GM20000 (cell line): Measurements from ENCODE around the gene KDM2A.

Experiments used
- DNase-seq: peaks from one replicate; pipeline ENCODE4 v3.0.0; 2012; ENCODE audit warnings: low spot score
- TF ChIP-seq, protein P1 (sequence below): IDR thresholded peaks from 2 replicates; pipeline ENCODE4 v1.5.1; 2012; ENCODE audit warnings: mild to moderate bottlenecking, control low read depth; ENCODE audit errors: extremely low read depth, missing control alignments

Gene KDM2A

DNA sequence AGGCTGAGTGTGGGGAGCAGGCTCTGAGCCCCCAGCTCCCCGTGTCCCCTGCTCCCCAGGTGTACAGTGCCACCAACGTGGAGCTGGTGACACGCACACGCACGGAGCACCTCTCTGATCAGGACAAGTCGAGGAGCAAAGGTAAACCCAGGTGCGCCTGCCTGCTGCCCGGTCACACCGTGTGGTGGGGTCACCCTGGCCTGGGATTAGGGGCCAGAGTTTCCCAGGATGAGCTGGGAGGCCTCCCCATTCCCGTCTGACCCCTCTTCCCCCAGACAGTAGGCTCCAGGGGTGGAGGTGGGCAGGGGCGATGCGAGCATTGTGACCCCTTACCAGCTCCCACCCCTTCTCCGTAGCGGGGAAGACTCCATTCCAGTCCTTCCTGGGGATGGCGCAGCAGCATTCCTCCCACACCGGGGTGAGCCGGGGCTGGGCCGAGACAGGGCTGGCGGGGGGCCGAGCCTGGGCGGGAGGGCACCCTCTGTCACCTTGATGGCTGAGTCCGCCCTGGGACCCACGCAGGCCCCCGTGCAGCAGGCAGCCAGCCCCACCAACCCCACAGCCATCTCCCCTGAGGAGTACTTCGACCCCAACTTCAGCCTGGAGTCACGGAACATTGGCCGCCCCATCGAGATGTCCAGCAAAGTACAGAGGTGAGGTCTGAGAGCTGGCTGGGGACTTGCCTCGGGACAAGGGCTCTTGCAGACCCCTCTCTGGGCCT, 180.6 kb downstream of the KDM2A start:
- DNase-seq = no peak
- TF ChIP-seq, protein P1, sequence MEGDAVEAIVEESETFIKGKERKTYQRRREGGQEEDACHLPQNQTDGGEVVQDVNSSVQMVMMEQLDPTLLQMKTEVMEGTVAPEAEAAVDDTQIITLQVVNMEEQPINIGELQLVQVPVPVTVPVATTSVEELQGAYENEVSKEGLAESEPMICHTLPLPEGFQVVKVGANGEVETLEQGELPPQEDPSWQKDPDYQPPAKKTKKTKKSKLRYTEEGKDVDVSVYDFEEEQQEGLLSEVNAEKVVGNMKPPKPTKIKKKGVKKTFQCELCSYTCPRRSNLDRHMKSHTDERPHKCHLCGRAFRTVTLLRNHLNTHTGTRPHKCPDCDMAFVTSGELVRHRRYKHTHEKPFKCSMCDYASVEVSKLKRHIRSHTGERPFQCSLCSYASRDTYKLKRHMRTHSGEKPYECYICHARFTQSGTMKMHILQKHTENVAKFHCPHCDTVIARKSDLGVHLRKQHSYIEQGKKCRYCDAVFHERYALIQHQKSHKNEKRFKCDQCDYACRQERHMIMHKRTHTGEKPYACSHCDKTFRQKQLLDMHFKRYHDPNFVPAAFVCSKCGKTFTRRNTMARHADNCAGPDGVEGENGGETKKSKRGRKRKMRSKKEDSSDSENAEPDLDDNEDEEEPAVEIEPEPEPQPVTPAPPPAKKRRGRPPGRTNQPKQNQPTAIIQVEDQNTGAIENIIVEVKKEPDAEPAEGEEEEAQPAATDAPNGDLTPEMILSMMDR = no peak

DNA sequence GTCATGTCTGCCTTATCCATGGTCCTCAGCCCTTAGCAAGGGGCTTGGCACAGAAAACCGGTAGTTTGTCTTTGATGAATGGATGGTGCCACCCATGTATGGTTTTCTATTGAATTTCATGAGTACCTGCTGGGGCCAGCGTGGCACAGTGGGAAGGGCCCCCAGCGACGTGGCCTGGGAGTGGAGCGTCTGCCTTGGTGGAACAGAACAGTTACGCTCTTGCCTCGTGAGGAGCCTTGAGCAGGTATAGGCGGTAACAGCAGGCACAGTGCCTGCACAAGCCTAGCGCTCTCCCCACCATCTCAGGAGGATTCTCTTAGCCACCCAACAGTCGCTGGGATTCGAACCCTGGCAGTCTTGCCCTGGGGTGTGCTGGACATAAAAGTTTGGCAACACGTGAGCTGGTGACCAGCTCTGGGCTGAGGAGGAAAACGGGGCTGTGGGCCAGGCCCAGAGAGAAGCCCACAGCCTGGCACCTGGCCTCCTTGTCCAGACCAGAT, 181.2 kb downstream of the KDM2A start:
- DNase-seq = no peak
- TF ChIP-seq, protein P1 = no peak

DNA sequence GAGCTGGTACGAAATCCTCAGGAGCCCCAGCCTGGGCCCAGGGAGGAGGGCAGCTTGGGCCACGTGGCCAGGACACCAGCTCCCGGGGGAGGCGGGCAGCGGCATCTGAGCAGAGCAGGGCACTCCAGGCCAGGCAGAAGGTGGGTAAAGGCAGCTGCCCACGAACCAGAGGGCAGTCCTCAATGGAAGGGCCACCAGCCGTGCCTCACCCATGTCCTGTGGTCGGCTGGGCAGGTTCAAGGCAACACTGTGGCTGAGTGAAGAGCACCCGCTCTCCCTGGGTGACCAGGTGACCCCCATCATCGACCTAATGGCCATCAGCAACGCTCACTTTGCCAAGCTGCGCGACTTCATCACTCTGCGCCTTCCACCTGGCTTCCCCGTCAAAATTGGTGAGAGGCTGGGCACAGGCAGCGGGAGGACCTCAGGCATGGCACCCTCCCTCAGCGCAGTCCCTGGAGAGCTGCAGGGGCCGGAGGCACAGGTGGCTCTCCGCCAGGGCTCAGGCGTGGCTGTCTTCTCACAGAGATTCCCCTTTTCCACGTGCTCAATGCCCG, 181.8 kb downstream of the KDM2A start:
- TF ChIP-seq, protein P1 = no peak
- no peak for DNase-seq

DNA sequence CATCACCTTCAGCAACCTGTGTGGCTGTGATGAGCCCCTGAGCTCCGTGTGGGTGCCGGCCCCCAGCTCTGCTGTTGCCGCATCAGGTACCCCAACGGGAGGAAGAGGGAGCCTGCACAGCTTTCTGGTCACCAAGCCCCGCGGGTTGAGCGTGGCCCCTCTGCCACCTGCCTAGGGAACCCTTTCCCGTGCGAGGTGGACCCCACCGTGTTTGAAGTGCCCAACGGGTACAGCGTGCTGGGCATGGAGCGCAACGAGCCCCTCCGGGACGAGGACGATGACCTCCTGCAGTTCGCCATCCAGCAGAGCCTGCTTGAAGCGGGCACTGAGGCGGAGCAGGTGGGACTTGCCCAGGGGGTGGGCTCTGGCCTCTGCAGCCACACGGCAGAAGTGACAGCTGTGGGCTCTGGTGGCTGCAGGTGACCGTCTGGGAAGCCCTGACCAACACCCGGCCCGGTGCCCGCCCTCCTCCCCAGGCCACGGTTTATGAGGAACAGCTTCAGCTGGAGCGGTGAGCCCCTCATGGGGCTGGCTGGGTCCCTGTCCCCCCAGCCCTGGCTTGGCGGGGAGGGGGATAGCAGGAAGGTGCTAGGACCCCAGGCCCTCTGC, 182.4 kb downstream of the KDM2A start:
- TF ChIP-seq, protein P1 = no peak
- DNase-seq = no peak

DNA sequence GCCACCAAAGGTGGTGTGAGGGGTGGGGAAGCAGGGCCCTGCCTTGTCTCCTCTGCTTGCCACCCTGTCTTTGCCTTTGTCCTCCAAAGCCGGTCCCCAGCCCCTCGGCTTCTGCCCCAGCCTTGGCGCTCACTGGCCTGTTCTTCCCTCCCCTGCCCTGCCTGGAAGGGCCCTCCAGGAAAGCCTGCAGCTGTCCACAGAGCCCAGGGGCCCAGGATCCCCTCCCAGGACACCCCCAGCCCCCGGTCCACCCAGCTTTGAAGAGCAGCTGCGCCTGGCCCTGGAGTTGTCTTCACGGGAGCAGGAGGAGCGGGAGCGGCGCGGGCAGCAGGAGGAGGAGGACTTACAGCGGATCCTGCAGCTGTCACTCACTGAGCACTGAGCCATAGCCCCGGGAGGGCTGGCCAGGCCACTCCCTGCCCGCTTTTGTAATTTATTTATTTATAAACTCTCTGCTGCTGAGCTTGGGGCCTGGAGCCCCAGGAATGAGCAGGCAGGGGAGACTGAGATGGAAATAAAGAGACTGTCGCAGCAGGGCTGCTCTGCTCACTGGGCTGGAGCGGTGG, 183.0 kb downstream of the KDM2A start:
- TF ChIP-seq, protein P1 = no peak
- DNase-seq = no peak

DNA sequence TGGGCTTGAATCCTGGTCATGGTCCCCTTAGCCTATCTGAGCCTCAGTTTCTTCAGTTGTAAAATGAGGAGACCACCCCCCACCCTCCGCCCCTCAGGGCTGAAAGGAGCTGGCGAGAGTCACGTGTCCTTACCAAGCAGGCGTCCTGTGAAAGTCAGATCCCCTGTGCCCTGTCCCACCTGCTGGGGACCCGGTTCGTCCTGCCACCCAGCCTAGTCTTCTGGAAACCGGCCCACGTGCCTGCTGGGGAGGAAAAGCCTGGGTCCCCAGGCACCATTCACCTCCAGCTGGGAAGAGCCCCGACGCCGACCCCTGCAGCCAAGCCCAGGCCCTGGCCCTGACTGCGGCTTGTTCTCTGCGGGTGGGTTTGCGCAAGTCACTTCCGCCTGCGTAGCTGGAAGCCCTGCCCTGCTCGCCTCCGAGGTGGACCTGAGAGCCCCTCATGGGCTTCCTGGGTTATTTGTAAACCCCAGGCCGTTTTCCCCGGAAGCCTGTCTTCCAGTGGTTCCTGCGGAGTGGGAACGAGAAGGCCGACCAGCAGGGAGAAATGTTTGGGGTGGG, 183.6 kb downstream of the KDM2A start:
- TF ChIP-seq, protein P1 = no peak

More for the DNA sequence above, 183.6 kb downstream of the KDM2A start:
- no peak for DNase-seq
